Measurements from ENCODE around the gene ATXN10.

ATXN10 gene

GRCh38 chr22:45787759-45788158, 116.1 kb downstream of the ATXN10 start:
- TF ChIP-seq CTCF (IDR thresholded peaks at IDR 0.05): no peak

- no peak for TF ChIP-seq CTCF (IDR thresholded peaks at IDR 0.05)
Measured at GRCh38 chr22:45788522-45788921, 116.9 kb downstream of the ATXN10 start.

- TF ChIP-seq CTCF (IDR thresholded peaks at IDR 0.05): no peak
Measured at GRCh38 chr22:45790401-45790800, 118.8 kb downstream of the ATXN10 start.

- TF ChIP-seq CTCF (IDR thresholded peaks at IDR 0.05): no peak
Measured at GRCh38 chr22:45793161-45793560, 121.5 kb downstream of the ATXN10 start.

- no peak for TF ChIP-seq CTCF (IDR thresholded peaks at IDR 0.05)
Measured at GRCh38 chr22:45793892-45794291, 122.3 kb downstream of the ATXN10 start.

GRCh38 chr22:45799291-45799690, 127.7 kb downstream of the ATXN10 start:
- no peak for TF ChIP-seq CTCF (IDR thresholded peaks at IDR 0.05)

- TF ChIP-seq CTCF (IDR thresholded peaks at IDR 0.05): no peak
Measured at GRCh38 chr22:45802054-45802453, 130.4 kb downstream of the ATXN10 start.

GRCh38 chr22:45804319-45804985, 132.8 kb downstream of the ATXN10 start:
- no peak for TF ChIP-seq CTCF (IDR thresholded peaks at IDR 0.05)

Measured in LNCAP (cell line).